Left lung (tissue), 10 donors: ENCODE results near the gene BASP1. TPM values are rescaled to one million over a fixed set of nuclear protein-coding genes. Genes with fewer than 3 reads are reported as not detected.

ENCODE experiments used
- ATAC-seq: fragments of 200-7000 bp; cut with Tn5 transposase; one replicate; pipeline ENCODE4 v1.9.1; 2020; ENCODE audit warnings: moderate library complexity
- DNase-seq, 4 donors: peaks; one replicate each; pipeline ENCODE4 v3.0.0-alpha.2; 2013 to 2020
- H3K27ac ChIP-seq, 2 donors: fragments of 200-600 bp; sonication (generic) in 1 of 2; one replicate each; pipeline versions ENCODE4 v1.5.0 to v1.8.0; 2020 to 2021
- H3K27me3 ChIP-seq, 2 donors: fragments of 200-600 bp; sonication (generic) in 1 of 2; one replicate each; pipeline versions ENCODE4 v1.5.0 to v1.8.0; 2020 to 2021
- H3K36me3 ChIP-seq, 2 donors: fragments of 200-600 bp; sonication (generic) in 1 of 2; one replicate each; pipeline versions ENCODE4 v1.5.0 to v1.8.0; 2020 to 2021
- H3K4me1 ChIP-seq, 2 donors: fragments of 200-600 bp; one replicate each; pipeline ENCODE4 v1.8.0; 2021
- H3K4me3 ChIP-seq, 2 donors: fragments of 200-600 bp; sonication (generic) in 1 of 2; one replicate each; pipeline versions ENCODE4 v1.5.0 to v1.8.0; 2020 to 2021; ENCODE audit warnings: mild to moderate bottlenecking in 1 of 2
- H3K9me3 ChIP-seq, 2 donors: fragments of 200-600 bp; sonication (generic) in 1 of 2; one replicate each; pipeline versions ENCODE4 v1.5.0 to v1.8.0; 2020 to 2021
- CTCF ChIP-seq, 2 donors: fragments of 200-600 bp; sonication (generic) in 1 of 2; IDR thresholded peaks; one replicate each; pipeline versions ENCODE4 v1.5.0 to v1.8.0; 2021; ENCODE audit warnings: antibody characterized with exemption in 2 of 2
- intact Hi-C, 2 donors: fragments of 100-400 bp; cut with DNase I; formaldehyde crosslinking; loops; one replicate each; pipeline versions ENCODE4 v1.11.2 to v1.14.2; 2022
- polyA plus RNA-seq, 6 donors: library from polyadenylated mRNA; unstranded; fragments of 120-200 nt; gene quantifications; one replicate each; pipeline ENCODE4 v1.2.1, GENCODE V29; 2013; ENCODE audit not compliant: insufficient read length in 6 of 6
- total RNA-seq, 2 donors: library from RNA; stranded (reverse); fragmentation: NEBNext Ultra II Directional; extraction: Animal tissue kit (Norgen Biotek cat#: 25700); gene quantifications; one replicate each; pipeline ENCODE4 v1.2.1, GENCODE V29; 2021
- donor health status: DM: no; HTN: yes; CAD: no.
- donor health status: DM: no; HTN: no; CAD: no.

BASP1 gene
- total and polyA plus RNA-seq, 8 donors = 22.9 to 63.2 (median 42.8) TPM

GRCh38 chr5:17269201-17269600, 51.8 kb downstream of the BASP1 start:
- H3K9me3 ChIP-seq = no peaks in the 10 kb centered on the region
- no peaks in the 10 kb centered on the region for H3K4me1 ChIP-seq
- TF ChIP-seq CTCF (IDR thresholded peaks at IDR 0.05) = no peak
- intact Hi-C loops = no loop called here
- no peaks in the 10 kb centered on the region for H3K36me3 ChIP-seq
- ATAC-seq = no peak
- no peak overlapping the region for H3K27ac ChIP-seq
- no peak for DNase-seq
- no peak overlapping the region for H3K4me3 ChIP-seq
- H3K27me3 ChIP-seq = no peaks in the 10 kb centered on the region

- no peak overlapping the region for H3K27ac ChIP-seq
- no peak overlapping the region for H3K4me3 ChIP-seq
- H3K36me3 ChIP-seq = peaks cover 0 to 15% of the 10 kb centered on the region in 2 donors
- no peaks in the 10 kb centered on the region for H3K4me1 ChIP-seq
- no peaks in the 10 kb centered on the region for H3K9me3 ChIP-seq
- ATAC-seq (no peak), DNase-seq (no peak)
- TF ChIP-seq CTCF (IDR thresholded peaks at IDR 0.05) = no peak
- H3K27me3 ChIP-seq = no peaks in the 10 kb centered on the region
- intact Hi-C loops = no loop called here
Observed at GRCh38 chr5:17272111-17272510, 54.7 kb downstream of the BASP1 start.

- intact Hi-C loops = no loop called here
- ATAC-seq = no peak
Observed at GRCh38 chr5:17275289-17276158, 58.1 kb downstream of the BASP1 start.

GRCh38 chr5:17276445-17276844, 59.0 kb downstream of the BASP1 start:
- intact Hi-C loops = no loop called here
- Histone ChIP-seq H3K4me3 (no peak overlapping the region), H3K27me3 (no peaks in the 10 kb centered on the region), H3K36me3 (peaks cover 0 to 15% of the 10 kb centered on the region in 2 donors), H3K27ac (no peak overlapping the region), H3K4me1 (no peaks in the 10 kb centered on the region), H3K9me3 (no peaks in the 10 kb centered on the region)
- no peak for ATAC-seq
- no peak for TF ChIP-seq CTCF (IDR thresholded peaks at IDR 0.05)
- no peak for DNase-seq

More at GRCh38 chr5:17275289-17276158, 58.1 kb downstream of the BASP1 start:
- no peak for TF ChIP-seq CTCF (IDR thresholded peaks at IDR 0.05)
- Histone ChIP-seq H3K4me1 (no peaks in the 10 kb centered on the region), H3K36me3 (peaks cover 0 to 15% of the 10 kb centered on the region in 2 donors), H3K27me3 (no peaks in the 10 kb centered on the region), H3K9me3 (no peaks in the 10 kb centered on the region), H3K4me3 (no peak overlapping the region), H3K27ac (no peak overlapping the region)
- peak in 1 of 4 donors; percentile 74 for DNase-seq

GRCh38 chr5:17277907-17278306, 60.5 kb downstream of the BASP1 start:
- Histone ChIP-seq H3K27ac (no peak overlapping the region), H3K9me3 (no peaks in the 10 kb centered on the region), H3K4me3 (no peak overlapping the region), H3K4me1 (no peaks in the 10 kb centered on the region), H3K36me3 (peaks cover 0 to 15% of the 10 kb centered on the region in 2 donors), H3K27me3 (no peaks in the 10 kb centered on the region)
- intact Hi-C loops = no loop called here
- no peak for TF ChIP-seq CTCF (IDR thresholded peaks at IDR 0.05)
- ATAC-seq (no peak), DNase-seq (no peak)
